GM18870 (cell line): Measurements from ENCODE around the gene PRR5L.
A peak's percentile ranks its signal among the peaks of the same experiment; 100 is the strongest.
"Not testable (repeated sequence)": the region's sequence is repeated elsewhere in the genome, so short reads cannot be mapped to it uniquely, and the experiment has no call there.

Experiments used
- ATAC-seq: cut with Tn5 transposase; IDR thresholded peaks from one replicate; pipeline ENCODE4 v1.9.1; 2021; ENCODE audit warnings: moderate library complexity; ENCODE audit not compliant: unreplicated experiment

PRR5L gene

GRCh38 chr11:36325403-36325802 is 29.3 kb downstream of the PRR5L start:
- ATAC-seq: not testable (repeated sequence)

- ATAC-seq: peak; percentile 68
Observed at GRCh38 chr11:36326524-36327419, 30.7 kb downstream of the PRR5L start.

GRCh38 chr11:36328966-36329673 is 33.0 kb downstream of the PRR5L start:
- no peak for ATAC-seq

- no peak for ATAC-seq
Observed at GRCh38 chr11:36330411-36330810, 34.3 kb downstream of the PRR5L start.

- no peak for ATAC-seq
Observed at GRCh38 chr11:36333468-36333867, 37.4 kb downstream of the PRR5L start.

- ATAC-seq: no peak
Observed at GRCh38 chr11:36333897-36334296, 37.8 kb downstream of the PRR5L start.

GRCh38 chr11:36339888-36340287 is 43.8 kb downstream of the PRR5L start:
- ATAC-seq: no peak

- ATAC-seq: no peak
Observed at GRCh38 chr11:36340897-36341296, 44.8 kb downstream of the PRR5L start.

GRCh38 chr11:36341915-36342314 is 45.8 kb downstream of the PRR5L start:
- ATAC-seq: no peak

- no peak for ATAC-seq
Observed at GRCh38 chr11:36342327-36342726, 46.2 kb downstream of the PRR5L start.

GRCh38 chr11:36343436-36343835 is 47.3 kb downstream of the PRR5L start:
- ATAC-seq: no peak

GRCh38 chr11:36345084-36345511 is 49.0 kb downstream of the PRR5L start:
- no peak for ATAC-seq

GRCh38 chr11:36345535-36346141 is 49.5 kb downstream of the PRR5L start:
- no peak for ATAC-seq

GRCh38 chr11:36346562-36347383 is 50.7 kb downstream of the PRR5L start:
- no peak for ATAC-seq

- ATAC-seq: no peak
Observed at GRCh38 chr11:36347384-36347906, 51.4 kb downstream of the PRR5L start.

- no peak for ATAC-seq
Observed at GRCh38 chr11:36349351-36350136, 53.5 kb downstream of the PRR5L start.

- no peak for ATAC-seq
Observed at GRCh38 chr11:36350137-36350513, 54.0 kb downstream of the PRR5L start.

- no peak for ATAC-seq
Observed at GRCh38 chr11:36352922-36353321, 56.8 kb downstream of the PRR5L start.

- peak; percentile 91 for ATAC-seq
Observed at GRCh38 chr11:36354221-36355003, 58.3 kb downstream of the PRR5L start.
